IPS-18a (cell line): ENCODE data around the gene HNRNPAB.

Source experiments
- H3K27ac ChIP-seq: one replicate; pipeline ENCODE4 v1.5.1; 2013; ENCODE audit warnings: low read length
- H3K27me3 ChIP-seq: one replicate; pipeline ENCODE4 v1.6.1; 2013; ENCODE audit warnings: mild to moderate bottlenecking, low read length; ENCODE audit not compliant: control insufficient read depth, insufficient read depth
- H3K36me3 ChIP-seq: one replicate; pipeline ENCODE4 v1.6.1; 2013; ENCODE audit warnings: low read depth, low read length; ENCODE audit not compliant: control insufficient read depth
- H3K4me1 ChIP-seq: one replicate; pipeline ENCODE4 v1.6.1; 2013; ENCODE audit warnings: low read depth, low read length; ENCODE audit not compliant: control insufficient read depth
- H3K4me3 ChIP-seq: one replicate; pipeline ENCODE4 v1.5.1; 2013; ENCODE audit warnings: low read length
- H3K9ac ChIP-seq: one replicate; pipeline ENCODE4 v1.6.1; 2013; ENCODE audit warnings: mild to moderate bottlenecking, low read length, moderate library complexity
- H3K9me3 ChIP-seq: one replicate; pipeline ENCODE4 v1.6.1; 2013; ENCODE audit warnings: low read depth, low read length; ENCODE audit not compliant: control insufficient read depth

Gene HNRNPAB

DNA sequence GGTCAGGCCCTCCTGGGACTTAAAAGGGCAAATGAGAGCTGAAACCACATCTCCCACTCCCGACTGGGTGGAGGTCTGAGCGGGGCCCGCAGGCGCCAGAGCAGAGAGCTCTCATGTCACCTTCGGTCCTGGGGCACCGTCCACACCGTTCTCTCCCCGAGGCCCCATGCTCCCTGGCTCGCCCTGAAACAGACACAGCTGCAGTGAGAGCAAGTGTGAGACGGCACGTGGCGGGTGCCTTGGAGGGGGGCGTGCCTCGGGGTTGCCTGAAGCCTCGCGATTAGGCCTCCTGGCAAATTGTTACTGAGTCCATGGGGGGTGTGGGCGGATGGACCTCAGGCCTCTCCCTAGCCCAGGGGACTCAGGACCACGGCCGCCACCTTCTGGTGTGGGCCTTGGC, 52.4 kb downstream of the HNRNPAB start:
- no peaks in the 10 kb centered on the region for H3K36me3 ChIP-seq
- H3K4me3 ChIP-seq = no peak overlapping the region
- H3K9me3 ChIP-seq = no peaks in the 10 kb centered on the region
- no peaks in the 10 kb centered on the region for H3K4me1 ChIP-seq
- no peaks in the 10 kb centered on the region for H3K27me3 ChIP-seq
- no peak overlapping the region for H3K27ac ChIP-seq
- no peak overlapping the region for H3K9ac ChIP-seq

DNA sequence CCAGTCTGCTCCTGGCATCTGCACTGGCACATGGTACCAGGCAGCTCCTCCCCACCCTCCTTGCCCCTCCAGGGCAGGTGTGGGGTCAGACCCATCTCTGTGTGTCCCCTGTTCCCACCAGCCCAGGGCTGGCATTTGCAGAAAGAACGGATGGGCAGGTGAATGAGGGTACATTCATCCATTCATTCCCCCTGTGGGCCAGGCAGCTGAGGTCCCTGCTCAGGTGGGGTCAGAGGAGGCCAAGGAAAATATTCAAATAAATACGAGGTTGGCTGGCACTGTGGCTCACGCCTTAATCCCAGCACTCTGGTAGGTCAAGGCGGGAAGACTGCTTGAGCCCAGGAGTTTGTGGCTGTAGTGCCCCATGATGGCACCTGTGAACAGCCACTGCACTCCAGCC, 53.3 kb downstream of the HNRNPAB start:
- Histone ChIP-seq H3K9me3 (no peaks in the 10 kb centered on the region), H3K27ac (no peak overlapping the region), H3K4me3 (no peak overlapping the region), H3K36me3 (no peaks in the 10 kb centered on the region), H3K4me1 (no peaks in the 10 kb centered on the region), H3K27me3 (no peaks in the 10 kb centered on the region), H3K9ac (no peak overlapping the region)

DNA sequence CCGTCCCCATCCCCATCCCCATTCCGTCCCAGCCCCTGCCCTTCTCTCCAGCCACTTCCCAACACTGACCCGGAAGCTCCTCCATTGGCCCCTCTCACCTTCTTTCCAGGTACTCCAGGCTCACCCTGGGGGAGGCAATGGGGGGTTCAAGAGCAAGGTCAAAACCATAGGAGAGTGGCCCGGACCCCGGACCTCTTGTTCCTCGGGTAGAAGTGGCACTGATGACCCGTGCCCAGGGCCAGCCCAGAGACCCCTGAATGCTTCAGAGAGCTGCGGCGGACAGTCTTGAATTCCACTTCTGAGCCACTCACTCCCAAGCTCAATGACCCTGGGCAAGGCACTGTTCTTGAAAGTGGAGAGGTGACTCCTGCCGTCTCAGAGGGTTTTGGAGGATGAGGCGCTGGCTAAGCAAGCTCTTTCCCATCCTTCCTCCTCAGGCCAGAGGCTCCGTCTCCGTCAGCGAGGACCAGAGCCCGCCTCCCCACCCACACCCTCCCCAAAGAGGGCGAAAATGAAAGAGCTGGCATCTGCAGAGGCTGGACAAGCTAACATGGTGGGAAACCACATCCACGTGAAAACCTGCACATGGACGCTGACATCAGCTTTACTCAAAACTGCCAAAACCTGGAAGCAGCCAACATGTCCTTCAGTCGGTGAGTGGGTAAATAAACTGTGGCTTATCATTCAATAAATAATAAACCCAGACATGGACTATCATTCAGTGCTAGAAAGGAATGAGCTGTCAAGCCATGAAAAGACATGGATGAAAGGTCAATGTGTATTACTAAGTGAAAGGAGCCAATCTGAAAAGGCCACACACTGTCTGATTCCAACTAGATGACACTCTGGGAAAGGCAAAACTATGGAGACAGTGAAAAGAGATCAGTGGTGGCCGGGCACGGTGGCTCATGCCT, 55.5 kb downstream of the HNRNPAB start:
- Histone ChIP-seq H3K27me3 (no peaks in the 10 kb centered on the region), H3K4me3 (no peak overlapping the region), H3K9me3 (no peaks in the 10 kb centered on the region), H3K4me1 (no peaks in the 10 kb centered on the region), H3K9ac (no peak overlapping the region), H3K27ac (no peak overlapping the region), H3K36me3 (no peaks in the 10 kb centered on the region)
